MM.1S (cell line): ENCODE data around the gene DSCAM.

Experiments
- CTCF ChIP-seq: fragments of 300-600 bp; sonication (generic); IDR thresholded peaks from 2 replicates; pipeline ENCODE4 v1.5.1; 2016; ENCODE audit warnings: antibody characterized with exemption, low read length, mixed read lengths
- EZH2 ChIP-seq: fragments of 300-600 bp; sonication (generic); optimal IDR thresholded peaks from 2 replicates; pipeline ENCODE3; 2017; ENCODE audit warnings: low read depth, mild to moderate bottlenecking, antibody characterized with exemption, low read length, mixed read lengths

- TF ChIP-seq CTCF (no peak), EZH2 (no peak)
These were observed 636.7 kb downstream of the DSCAM start for GRCh38 chr21:40210251-40210650.
